GM19099 (cell line): ENCODE data around the gene TSPOAP1.

Experiments
- POLR2A ChIP-seq: IDR thresholded peaks from 3 replicates; pipeline ENCODE4 v1.6.1; 2011; ENCODE audit warnings: low read depth; ENCODE audit not compliant: insufficient read length; ENCODE audit errors: extremely low read depth

TSPOAP1 gene

DNA sequence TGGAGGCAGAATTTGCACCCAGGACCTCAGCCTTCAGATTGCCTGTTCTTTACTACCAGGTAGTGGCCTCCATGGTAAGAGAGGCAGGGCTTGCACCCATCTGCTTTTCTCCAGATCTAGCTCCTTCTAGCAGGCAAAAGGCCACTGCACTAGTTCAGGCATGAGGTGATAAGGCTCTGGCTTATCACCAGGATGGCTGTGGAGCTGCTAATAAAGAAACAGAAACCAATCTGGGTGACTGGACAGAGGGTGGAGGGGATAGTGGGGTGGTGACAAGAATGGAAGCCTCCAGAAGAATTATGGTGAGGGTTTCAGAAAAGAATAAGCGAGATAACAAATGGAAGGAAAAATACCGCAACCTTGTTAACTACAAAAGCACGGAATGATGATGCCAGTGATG lies 38.9 kb upstream of the TSPOAP1 start:
- TF ChIP-seq POLR2A: no peak

DNA sequence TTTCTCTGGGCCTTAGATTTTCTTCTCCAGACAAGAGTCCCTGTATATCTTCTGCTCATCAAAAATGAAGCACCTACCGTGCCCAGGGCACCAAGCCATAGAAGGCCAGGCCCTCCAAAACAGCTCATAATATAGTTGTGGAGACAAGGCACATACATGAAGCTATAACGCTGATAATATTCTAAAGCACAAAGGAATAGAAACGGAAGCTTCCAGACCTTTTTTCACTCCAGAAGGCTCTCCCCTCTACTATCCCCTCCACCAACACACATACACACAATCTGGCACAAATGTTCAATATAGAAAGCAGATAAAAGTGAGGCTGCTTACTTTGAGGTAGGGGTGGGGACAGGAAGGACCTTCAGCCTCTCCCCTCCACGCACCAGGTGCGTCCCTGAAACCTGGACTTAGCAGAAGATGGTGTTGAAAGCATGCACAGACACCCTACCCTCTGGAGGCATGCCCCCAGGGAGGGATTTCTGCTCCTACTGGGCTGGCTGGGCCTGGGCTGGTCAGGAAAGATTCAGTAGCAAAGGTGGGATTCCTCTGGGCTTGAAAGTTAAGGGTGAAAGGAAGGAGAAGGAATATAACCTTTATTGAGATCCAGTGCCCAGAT lies 37.5 kb upstream of the TSPOAP1 start:
- TF ChIP-seq POLR2A: no peak

DNA sequence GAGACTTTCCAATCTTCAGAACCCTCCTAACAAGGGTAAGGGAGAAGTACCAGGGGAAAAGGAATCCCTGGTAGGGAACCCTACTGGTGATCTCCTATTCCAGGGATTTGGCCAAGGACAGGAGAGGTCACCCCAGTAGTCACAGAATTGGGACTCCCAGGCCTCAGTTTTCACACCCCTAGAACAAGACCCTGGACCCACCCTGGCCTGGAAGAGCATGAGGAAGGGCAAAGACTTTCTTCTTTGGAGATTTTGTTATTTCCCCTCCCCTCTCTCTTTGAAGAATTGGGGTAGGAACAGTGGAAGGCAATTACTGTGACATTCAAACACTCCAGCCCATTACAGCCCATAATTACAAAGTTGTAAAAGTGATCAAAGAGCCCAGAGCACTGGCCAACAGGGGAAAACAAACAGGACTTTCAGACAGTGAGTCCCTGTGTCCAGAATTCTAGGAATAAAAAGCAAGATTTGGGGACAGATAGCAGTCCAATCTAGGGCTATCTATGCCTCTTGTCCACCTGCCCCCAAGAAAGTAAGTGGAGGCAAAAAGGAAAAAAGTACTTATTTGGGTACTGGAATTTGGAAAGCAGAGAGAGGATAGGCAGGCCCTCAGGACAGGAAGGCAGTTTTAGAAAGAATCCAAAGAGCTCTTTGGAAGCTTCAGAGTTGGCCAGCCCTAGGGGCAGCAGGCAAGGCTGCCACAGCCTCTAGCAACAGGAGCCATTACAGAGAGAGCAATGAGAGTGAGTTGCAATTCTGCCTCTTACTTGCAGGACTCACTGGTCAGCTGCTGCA lies 36.8 kb upstream of the TSPOAP1 start:
- no peak for TF ChIP-seq POLR2A

DNA sequence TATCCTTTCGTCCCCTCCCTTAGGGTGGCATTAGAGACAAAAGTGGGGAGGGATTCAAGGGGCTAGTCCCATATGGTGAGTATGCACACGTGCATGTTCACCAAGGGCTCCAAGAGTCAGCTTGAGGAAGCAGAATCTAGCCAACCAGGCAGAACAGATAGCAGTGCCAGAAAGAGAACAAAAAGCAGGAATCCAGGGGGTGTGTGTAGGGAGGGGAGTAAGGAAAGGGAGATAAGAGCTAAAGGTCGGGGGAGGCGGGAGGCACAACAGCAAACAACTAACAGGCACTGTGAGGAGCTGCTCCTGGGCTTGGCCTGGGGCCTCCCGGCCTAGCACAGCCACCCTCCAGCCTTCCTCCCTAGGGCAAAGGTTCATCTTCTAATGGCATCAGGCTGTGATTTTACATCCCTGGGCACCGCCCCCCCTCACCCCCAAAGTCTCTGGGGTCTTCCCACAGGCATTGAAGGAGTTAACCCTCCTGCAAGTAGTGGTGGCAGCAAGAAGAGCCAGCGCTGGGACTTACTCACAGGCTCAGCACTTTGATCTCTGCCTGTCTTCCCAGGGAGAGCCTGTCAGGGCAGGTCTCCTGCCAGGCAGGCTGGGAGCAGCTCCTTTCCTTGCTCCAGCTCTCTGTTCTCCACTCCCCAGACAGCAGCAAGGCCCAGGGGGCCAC lies 35.8 kb upstream of the TSPOAP1 start:
- no peak for TF ChIP-seq POLR2A

DNA sequence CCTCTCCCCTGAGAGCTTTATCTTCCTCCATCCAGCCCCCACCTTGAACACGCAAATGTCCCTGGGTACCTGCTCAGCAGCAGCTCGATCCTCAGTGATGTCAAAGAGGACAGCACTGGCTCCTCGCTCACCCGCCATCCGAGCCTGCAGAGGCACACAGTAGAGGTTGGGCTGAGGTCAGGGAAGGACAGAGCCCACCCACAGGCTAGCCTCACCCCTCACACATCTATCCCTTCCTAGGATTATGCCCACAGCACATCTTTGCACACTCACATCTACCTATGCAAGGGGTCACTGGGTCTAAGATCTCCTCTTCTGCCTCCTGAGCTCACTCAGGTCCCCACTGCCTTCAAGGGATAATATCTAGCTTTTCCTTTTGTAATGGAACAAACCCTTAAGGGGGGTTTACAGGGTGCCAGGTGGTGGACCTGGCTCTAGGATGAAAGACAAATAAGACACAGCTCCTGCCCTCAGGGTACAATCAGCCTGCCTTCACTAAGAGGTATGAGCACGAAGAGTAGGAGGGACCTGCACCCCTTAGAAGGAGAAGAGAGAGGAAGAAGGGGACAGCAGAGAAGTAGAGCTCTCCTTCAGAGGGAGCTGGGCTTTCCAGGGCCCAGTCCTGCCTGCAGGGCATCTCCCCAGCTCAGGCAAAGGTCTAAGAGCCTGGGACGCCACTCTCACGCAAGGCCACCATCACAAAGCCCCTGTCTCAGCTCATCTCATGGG lies 35.0 kb upstream of the TSPOAP1 start:
- no peak for TF ChIP-seq POLR2A

DNA sequence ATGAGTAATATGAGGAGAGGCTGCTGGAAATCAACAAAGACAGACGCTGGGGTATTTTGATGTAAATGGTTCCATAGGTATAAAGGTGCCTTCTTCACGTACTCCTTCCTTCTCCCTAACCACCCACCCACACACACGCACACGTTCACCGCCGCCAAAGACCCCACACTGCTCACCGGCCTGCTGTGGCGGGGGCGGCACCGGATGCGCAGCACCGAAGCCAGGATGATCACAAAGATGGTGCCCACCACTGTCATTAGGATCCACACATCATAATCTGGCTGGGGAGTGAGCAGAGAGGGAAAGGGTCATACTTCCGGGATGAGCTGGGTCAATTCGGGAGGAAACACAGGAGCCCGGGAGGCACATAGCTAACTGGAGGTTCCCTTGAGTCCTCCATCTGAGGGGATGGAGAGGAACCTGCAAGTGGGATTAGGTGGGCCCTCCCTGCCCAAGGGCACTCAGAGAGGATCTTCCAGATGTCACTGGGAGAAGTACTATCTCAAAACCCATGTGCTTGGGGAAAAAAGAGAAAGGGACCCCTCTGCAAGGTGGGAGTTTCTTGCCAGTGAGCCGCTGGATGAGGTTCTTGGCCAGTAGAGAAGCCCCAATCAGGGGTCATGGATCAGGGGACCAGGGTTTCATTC lies 33.9 kb upstream of the TSPOAP1 start:
- TF ChIP-seq POLR2A: no peak

DNA sequence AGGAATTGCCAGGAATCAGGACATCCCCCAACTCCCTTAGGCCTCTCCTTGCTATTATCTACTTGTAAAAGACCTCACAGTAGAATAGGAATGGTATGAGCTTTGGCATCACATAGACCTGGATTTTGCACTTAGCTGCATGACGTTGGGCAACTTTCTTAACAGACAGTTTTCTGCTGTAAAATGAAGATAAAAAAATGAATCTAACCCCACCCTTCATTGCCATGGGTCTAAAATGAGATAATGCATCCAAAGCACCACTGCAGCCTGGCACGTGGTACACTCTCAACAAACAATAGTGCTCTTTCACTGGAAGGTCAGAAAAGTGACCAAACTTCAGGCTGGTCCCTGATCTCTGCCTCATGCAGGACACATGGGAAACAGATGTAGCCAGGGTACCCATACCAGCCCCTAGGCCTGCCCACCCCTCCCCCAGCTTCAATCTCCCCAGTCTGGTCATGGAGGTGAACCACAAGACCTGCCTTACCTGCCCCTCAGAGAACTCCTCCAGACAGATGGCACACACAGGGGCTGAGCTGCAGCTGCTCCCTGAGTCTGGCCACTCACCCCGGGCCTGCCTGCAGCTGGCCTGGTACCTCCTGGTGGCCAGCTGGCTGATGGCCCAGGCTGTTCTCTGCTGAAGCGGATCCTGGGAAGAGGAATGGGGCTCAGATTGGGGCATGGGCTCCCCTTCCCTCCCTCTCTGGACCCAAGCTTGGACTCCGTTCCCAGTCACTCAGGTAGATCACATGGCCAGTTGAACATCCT lies 31.9 kb upstream of the TSPOAP1 start:
- no peak for TF ChIP-seq POLR2A

DNA sequence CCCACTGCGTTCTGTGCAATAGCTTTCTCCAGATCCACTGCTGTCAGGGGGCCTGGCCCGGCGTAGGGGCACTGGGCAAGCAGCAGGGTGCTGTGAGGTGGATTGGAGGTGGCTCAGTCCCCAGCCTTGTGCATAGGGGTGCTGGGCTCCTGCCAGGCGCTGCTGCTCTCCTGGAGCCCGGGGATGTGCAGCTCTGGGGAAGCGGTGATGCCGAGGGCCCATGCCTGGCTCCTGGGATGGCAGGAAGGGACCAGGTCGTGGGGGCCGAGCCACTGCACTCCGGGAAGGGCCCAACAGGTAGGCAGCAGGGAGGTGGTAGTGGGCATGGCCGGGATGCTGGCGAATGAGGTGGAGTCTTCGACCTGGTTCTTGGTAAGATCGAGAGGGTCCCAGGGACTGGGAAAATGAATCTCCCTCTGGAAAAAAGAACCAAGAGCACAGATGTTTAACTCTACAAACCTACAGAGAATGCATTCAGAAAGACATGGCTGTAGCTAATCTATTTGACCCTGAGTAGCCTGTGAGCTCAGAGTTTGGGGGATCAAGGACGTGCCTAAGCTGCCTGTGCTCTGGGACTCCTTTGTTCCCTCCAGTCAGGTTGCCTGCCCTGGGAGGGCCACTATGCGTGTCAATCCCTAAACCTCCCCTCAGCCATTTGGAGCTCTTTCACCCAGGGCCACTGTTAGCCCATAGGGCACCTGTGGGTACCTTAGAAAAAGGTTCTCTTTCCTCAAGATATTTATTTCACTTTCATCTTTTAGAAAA lies 30.0 kb upstream of the TSPOAP1 start:
- TF ChIP-seq POLR2A: no peak

DNA sequence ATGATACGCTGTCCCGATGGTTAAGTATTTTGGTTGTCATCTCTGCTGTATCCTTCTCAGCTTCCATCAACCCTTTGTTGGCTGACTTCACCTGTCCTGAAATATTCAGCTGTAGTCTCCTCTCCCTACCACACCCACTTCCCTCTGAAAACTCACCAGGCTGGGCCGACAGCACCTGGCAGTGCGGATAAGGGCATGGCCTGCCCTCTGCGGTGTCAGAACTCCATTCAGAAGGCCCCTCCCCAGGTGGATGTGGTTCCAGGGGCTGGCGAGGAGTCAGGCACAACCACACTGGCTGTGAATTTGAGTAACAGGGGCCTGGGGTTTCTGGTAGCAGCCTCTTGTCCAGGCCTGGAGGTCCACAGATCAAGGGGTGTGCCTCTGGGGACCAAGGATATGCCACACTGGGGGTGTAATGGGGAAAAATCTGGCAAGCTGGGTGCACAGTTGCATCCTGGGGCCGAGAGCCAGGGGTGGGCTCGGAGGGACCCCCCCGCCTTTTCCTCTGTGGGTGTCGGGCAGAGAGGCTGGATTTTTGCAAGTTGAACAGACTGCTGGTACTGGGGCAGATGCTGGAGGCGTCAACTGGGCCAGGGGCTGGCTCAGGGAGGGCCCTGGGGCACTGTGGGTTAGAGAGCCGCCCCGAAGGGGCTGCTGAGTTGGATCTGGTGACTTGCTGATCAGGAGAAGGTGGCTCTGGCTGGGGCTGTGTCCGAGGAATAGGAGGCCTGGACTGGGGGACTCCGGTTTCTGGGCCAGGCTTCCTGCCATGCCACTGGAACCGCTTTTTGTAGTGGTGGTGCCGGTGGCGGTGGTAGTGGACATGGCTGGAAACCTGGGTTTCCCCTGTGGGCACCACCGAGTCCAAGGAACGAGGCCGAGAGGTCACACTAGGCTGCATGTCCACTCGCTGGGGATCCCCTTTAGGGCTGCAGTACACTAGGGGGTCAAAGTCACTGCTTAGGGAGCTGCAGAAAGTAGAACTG lies 29.0 kb upstream of the TSPOAP1 start:
- TF ChIP-seq POLR2A: no peak

DNA sequence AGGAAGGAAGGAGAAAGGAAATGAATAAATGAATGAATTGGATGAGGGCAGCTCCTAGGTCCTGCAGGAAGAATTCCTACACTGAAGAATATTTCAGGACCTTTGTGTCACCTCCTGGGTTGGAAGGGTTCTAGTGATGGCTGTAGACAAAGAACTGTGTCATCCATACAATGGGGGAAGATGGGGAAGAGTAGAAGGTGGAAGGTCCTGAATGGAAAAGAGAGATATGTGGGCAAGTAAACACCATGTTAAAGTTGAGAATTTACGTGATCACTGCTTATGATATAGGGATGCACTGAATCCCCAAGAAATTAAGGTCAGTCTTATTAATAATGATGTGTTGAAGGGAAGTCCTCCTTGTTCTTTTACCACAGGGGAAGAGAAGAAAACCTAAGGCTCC lies 27.6 kb upstream of the TSPOAP1 start:
- no peak for TF ChIP-seq POLR2A

DNA sequence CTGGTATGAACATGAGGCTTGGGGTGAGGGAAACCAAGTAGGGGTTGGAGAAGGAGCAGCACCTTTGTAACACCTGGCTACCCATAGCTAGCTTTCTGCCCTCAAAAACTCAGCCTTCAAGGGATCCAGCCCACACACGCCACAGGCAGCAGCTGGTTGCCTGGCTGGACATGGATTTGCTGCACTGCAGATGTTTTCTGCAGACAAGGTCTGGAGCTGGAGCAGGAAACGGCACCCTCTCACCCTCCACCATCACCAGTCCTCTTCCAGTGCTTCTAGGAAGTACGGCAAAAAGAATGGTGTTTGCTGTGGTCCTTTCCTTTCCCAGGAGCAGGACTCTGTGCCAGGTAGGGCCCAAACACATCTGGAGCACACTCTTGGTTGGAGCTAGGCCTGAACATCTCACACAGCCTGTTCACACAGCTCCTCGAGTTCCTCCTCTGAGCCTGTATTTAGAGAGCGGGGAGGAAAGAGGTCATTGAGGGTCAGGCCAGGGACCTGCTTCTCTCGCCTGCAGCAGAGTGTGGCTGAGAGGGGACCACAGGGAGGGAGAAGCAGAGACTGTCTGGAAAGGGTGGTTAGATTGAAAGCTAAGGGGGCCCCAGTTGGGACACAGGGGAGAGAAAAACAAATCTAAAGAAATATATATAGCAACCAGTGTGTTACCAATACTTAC lies 26.1 kb upstream of the TSPOAP1 start:
- TF ChIP-seq POLR2A: no peak

DNA sequence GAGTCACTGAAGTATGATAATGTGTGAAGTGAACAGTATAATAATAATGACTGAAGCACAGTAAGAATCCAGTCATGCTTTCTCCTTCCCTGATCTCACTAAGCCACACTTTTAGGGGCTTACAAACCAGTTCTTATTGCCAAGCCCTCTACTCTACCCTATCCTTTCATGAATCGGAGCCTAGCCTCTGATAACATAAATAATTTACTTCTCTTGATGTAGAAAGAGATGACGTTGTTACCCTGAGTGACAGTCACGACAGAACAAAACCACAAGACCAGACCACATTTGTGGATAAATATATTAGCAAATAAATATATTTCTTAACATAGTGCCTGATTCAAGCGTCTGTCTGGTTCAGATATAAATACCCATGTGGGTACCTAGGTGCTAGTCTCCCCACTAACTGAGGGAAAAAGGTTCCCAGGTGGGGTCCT lies 24.8 kb upstream of the TSPOAP1 start:
- TF ChIP-seq POLR2A: no peak
